ENCODE data around the gene IPPK. TPM values are rescaled to one million over a fixed set of nuclear protein-coding genes. Genes with fewer than 3 reads are reported as not detected.
"Not testable (repeated sequence)": the region's sequence is repeated elsewhere in the genome, so short reads cannot be mapped to it uniquely, and the experiment has no call there.

The IPPK gene
- total and polyA plus RNA-seq, 2 of the 8 experiments (the other 6 are each of a cell fraction or from before 2014, with no cell fraction given) = 10.5 to 13.6 TPM

GRCh38 chr9:92623936-92624335, 46.0 kb downstream of the IPPK start:
- H4K20me1 ChIP-seq (replicated peaks in 1 of 2; ENCODE audit: control insufficient read depth in 1 of 2, insufficient read depth in 2 of 2, low read length in 2 of 2); H3K4me2 ChIP-seq (ENCODE audit: insufficient read depth in 1 of 2, low read depth in 2 of 2, low read length in 2 of 2); H3K18ac ChIP-seq (ENCODE audit: extremely low read depth, low read length); H3K14ac ChIP-seq (ENCODE audit: insufficient read length); H2AK5ac ChIP-seq (ENCODE audit: low read depth, low read length); H3K4me3 ChIP-seq (ENCODE audit: extremely low read depth in 1 of 4, insufficient read depth in 2 of 4, low read depth in 3 of 4, low read length in 4 of 4); H3K4me1 ChIP-seq (replicated peaks in 1 of 4; ENCODE audit: control insufficient read depth in 3 of 4, insufficient read depth in 4 of 4, low read length in 3 of 4); H2BK20ac ChIP-seq (ENCODE audit: low read length); H3K79me2 ChIP-seq (ENCODE audit: control insufficient read depth in 1 of 2, insufficient read depth in 2 of 2, low read length in 2 of 2); H4K5ac ChIP-seq (ENCODE audit: insufficient read length, low read depth, low read length); H3K36me3 ChIP-seq (ENCODE audit: control insufficient read depth in 2 of 4, insufficient read depth in 4 of 4, low read length in 3 of 4); H2BK120ac ChIP-seq (replicated peaks; ENCODE audit: low read depth, low read length); FAIRE-seq; H3K9ac ChIP-seq (replicated peaks in 1 of 4; ENCODE audit: extremely low read depth in 1 of 4, low read depth in 3 of 4, low read length in 3 of 4); DNase-seq (ENCODE audit: low read depth in 1 of 2, low spot score in 2 of 2); H3K4ac ChIP-seq (replicated peaks; ENCODE audit: insufficient read length, low read depth, low read length); H2BK15ac ChIP-seq (ENCODE audit: low read length); H2BK12ac ChIP-seq (ENCODE audit: low read depth, low read length); H4K8ac ChIP-seq (ENCODE audit: extremely low read depth, insufficient read depth, low read length); H3K79me1 ChIP-seq (ENCODE audit: low read depth, low read length); H3K23me2 ChIP-seq (ENCODE audit: low read depth, low read length); H2BK5ac ChIP-seq (ENCODE audit: low read depth, low read length); H3K9me3 ChIP-seq (ENCODE audit: insufficient read depth in 2 of 2, low read depth in 1 of 2, low read length in 1 of 2); H2AFZ ChIP-seq (ENCODE audit: low read length); H4K91ac ChIP-seq (replicated peaks; ENCODE audit: insufficient read length, low read length); H3K27me3 ChIP-seq (replicated peaks in 1 of 4; ENCODE audit: control insufficient read depth in 3 of 4, extremely low read depth in 1 of 4, insufficient read depth in 3 of 4, low read length in 3 of 4); H3K23ac ChIP-seq (ENCODE audit: insufficient read length); H3K27ac ChIP-seq (ENCODE audit: low read depth, low read length); POLR2A ChIA-PET (ENCODE audit: partially characterized antibody); H3K56ac ChIP-seq (replicated peaks; ENCODE audit: insufficient read length, low read depth, low read length): not testable (repeated sequence)
- CTCF ChIA-PET (ENCODE audit: partially characterized antibody) = interaction anchor here (1.0 kb wide), 1 partner anchor 79 kb away, joined by 3 read pairs; no protein-coding TSS in a partner anchor
- 85% methylated on average over 3 of the region's 3 CpGs; no CpG with 5 or more reads in 1 of the 2 experiments for WGBS, 2 experiments (ENCODE audit: extremely low coverage in 1 of 2, insufficient coverage in 1 of 2, insufficient read length in 1 of 2, insufficient replicate concordance in 2 of 2, low coverage in 1 of 2, low lambda C conversion rate in 2 of 2, missing lambda C conversion rate in 1 of 2)

All from H1 (cell line).